ENCODE results near the gene FLNB. TPM values are rescaled to one million over a fixed set of nuclear protein-coding genes. Genes with fewer than 3 reads are reported as not detected.

FLNB gene
- total RNA-seq, 1 donor from 2014 or later, result 75.4 TPM

GRCh38 chr3:58214484-58215316 is 206.5 kb downstream of the FLNB start:
- Mint-ChIP-seq H3K27ac (ENCODE audit: unreplicated experiment) (peak overlapping the region; percentile 82), H3K36me3 (ENCODE audit: unreplicated experiment) (no peaks in the 10 kb centered on the region), H3K9me3 (ENCODE audit: unreplicated experiment) (peaks cover 2% of the 10 kb centered on the region), H3K4me1 (ENCODE audit: low read depth, unreplicated experiment) (peaks cover 19% of the 10 kb centered on the region), H3K4me3 (ENCODE audit: unreplicated experiment) (peak overlapping the region; percentile 26), H3K27me3 (ENCODE audit: unreplicated experiment) (peaks cover 12% of the 10 kb centered on the region)
- no peak for DNase-seq
- TF ChIP-seq CTCF (IDR thresholded peaks at IDR 0.05; ENCODE audit: partially characterized antibody, unreplicated experiment), result no peak

- Mint-ChIP-seq H3K27ac (ENCODE audit: unreplicated experiment) (peak overlapping the region; percentile 82), H3K4me3 (ENCODE audit: unreplicated experiment) (peak overlapping the region; percentile 26), H3K27me3 (ENCODE audit: unreplicated experiment) (peaks cover 12% of the 10 kb centered on the region), H3K4me1 (ENCODE audit: low read depth, unreplicated experiment) (peaks cover 19% of the 10 kb centered on the region), H3K9me3 (ENCODE audit: unreplicated experiment) (no peaks in the 10 kb centered on the region), H3K36me3 (ENCODE audit: unreplicated experiment) (no peaks in the 10 kb centered on the region)
- no peak for TF ChIP-seq CTCF (IDR thresholded peaks at IDR 0.05; ENCODE audit: partially characterized antibody, unreplicated experiment)
- DNase-seq, result no peak
Measured at GRCh38 chr3:58215317-58216025, 207.2 kb downstream of the FLNB start.

GRCh38 chr3:58216496-58217195 is 208.4 kb downstream of the FLNB start:
- no peak for TF ChIP-seq CTCF (IDR thresholded peaks at IDR 0.05; ENCODE audit: partially characterized antibody, unreplicated experiment)
- Mint-ChIP-seq H3K4me3 (ENCODE audit: unreplicated experiment) (no peak overlapping the region), H3K9me3 (ENCODE audit: unreplicated experiment) (no peaks in the 10 kb centered on the region), H3K36me3 (ENCODE audit: unreplicated experiment) (no peaks in the 10 kb centered on the region), H3K27me3 (ENCODE audit: unreplicated experiment) (peaks cover 12% of the 10 kb centered on the region), H3K4me1 (ENCODE audit: low read depth, unreplicated experiment) (peaks cover 19% of the 10 kb centered on the region), H3K27ac (ENCODE audit: unreplicated experiment) (peak overlapping the region; percentile 75)
- DNase-seq, result no peak

- H3K4me1 Mint-ChIP-seq (ENCODE audit: low read depth, unreplicated experiment), result peaks cover 19% of the 10 kb centered on the region
Measured at GRCh38 chr3:58217209-58217811, 209.1 kb downstream of the FLNB start.

More at GRCh38 chr3:58217209-58217811, 209.1 kb downstream of the FLNB start:
- Mint-ChIP-seq H3K4me3 (ENCODE audit: unreplicated experiment) (no peak overlapping the region), H3K9me3 (ENCODE audit: unreplicated experiment) (no peaks in the 10 kb centered on the region), H3K36me3 (ENCODE audit: unreplicated experiment) (no peaks in the 10 kb centered on the region), H3K27ac (ENCODE audit: unreplicated experiment) (peak overlapping the region; percentile 75), H3K27me3 (ENCODE audit: unreplicated experiment) (peaks cover 12% of the 10 kb centered on the region)
- DNase-seq, result peak; percentile 73
- peak; percentile 76 for TF ChIP-seq CTCF (IDR thresholded peaks at IDR 0.05; ENCODE audit: partially characterized antibody, unreplicated experiment)
